A549 treated with AZD9567 at 1 μM for 4 hours (cell line): ENCODE measurements around the gene PNCK. TPM values are rescaled to one million over a fixed set of nuclear protein-coding genes. Genes with fewer than 3 reads are reported as not detected.

Source experiments
- total RNA-seq: library from RNA; stranded (reverse); fragments of 200-300 nt; extraction: Qiagen RNA extraction; gene quantifications from 5 replicates; pipeline ENCODE4 v1.2.3, GENCODE V29; 2022; ENCODE audit not compliant: insufficient read depth

Gene PNCK
- 0.09 to 0.29 TPM (median 0.19 TPM) in 4 of 5 replicates, not detected in the other for total RNA-seq

DNA sequence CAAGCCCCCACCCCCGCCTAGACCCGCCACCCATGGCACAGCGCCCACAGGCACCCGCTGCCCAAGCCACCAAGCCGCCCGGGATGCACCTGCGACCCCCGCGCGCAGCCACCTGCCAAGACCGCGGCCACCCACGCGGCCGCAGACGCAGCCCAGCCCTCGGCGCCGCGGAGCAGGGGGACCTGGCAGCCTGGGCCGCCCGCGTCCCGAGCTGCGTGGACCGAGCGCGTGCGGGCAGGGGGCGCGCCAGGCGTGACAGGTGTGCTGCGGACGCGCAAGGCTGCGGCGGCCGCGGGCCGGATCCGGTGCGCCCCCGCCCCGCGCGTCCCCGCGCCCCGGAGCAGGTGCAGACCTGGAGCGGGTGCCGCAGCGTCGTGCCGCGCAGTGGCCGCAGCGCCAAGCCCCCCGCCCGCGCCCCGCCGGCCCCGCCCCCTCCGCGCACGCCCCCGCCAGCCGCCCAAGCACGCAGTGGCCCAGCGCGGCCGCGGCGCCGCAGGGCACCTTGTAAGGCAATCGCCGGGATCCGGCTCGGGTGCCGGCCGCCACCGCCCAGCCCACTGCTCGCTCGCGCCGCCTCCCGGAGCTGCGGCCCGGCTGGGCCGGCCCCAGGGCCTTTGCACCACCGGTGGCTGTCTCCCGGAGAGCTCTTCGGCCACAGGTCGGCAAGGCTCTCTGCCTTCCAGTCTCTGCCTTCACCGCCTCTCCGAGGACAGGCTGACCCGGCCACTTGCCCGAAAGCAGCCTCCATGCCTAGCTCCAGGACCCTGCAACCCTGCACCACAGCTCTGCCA lies at the start of gene PNCK:
Gene PNCK, minus strand, starts transcription at position 386 of the 791 bp plus-strand sequence. CDS start 737 bp downstream, outside the sequence.

DNA sequence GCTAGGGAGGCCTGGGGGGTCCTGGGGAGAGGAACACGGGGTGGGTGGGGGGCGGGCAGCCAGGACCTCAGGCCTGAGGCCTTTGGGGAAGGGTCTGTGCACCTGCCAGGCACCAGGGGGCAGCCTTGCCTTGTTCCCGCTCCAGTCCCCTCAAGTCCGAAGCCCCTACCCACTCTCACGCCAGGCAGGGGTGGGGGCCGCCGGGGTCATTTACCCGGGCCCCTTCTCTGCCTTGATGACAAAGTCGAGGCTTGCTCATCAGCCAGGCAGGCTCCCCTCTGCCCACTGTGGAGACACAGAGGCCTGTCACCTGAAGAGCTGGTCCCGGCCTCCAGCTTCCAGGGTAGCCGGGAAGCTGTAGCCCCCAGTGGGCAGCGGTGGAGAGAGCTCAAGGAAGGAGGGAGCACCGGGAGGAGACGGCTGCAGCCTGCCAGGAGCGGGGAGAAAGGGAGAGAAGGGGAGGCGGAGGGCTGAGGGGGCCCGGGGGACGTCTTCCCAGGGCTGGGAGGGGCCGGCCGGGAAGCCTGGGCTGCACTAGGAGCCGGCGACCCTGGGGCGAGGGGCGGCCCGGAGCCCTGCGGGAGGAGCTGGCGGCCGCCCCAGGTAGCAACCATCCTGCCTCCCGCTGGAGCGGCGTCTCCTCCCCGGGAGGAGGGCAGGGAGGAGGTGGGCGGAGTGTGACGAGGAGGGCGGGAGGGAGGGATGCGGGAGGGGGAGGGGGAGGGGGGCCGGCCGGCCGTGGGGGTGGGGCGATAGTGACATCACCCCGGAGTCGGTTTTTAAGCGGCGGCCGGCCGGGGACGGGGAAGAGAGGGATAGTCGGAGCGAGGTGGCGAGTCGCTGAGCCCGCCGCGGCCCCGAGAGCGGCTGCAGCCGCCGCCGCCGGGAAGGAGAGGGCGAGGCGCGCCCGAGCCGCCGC lies 13.8 kb upstream of the PNCK start, which contains the start of gene SLC6A8:
Gene SLC6A8, plus strand, starts transcription at position 806 of the 919 bp plus-strand sequence. CDS start 649 bp downstream, outside the sequence.

DNA sequence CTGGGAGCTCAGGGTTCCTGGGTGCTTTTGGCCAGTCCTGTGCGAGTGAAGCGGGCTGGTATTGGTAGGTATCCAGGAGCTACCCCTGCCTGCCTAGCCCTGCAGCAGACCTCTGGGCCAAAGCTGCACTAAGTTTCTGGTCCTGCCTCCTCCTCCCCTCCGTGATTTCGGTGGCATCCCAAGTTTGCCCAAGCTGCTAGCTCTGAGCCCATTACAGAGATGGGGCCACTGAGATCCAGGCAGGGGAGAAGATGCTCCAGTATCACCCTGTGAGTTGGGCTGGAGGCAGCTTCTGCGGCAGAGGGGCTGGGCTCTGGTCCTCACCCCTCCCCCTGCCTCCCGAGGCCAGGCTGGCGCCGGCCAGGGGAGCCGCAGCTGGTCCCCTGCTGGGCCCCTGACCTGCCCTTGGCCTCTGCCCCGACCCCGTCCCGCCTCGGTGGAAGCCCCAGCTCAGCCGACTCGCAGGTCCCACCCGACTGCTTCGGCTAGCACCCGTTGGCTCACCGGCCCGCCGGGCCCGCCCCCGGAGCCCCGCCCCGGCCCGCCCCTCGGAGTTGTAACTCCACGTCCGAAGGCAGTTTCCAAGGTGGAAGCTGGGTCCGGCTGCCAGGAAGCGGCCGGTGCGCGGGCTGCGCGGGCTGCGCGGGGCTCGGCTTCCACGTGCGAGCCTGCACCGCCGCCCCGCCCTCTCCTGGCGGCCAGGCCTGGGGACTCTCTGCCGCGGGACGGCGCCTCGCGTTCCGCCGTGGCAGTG lies 26.8 kb downstream of the PNCK start, which contains the start of gene DUSP9:
Gene DUSP9, plus strand, starts transcription at position 584 of the 754 bp plus-strand sequence. CDS start 751 bp downstream, outside the sequence.

Other genes with a start within 250 kb of the PNCK start
- 1.6 to 2.4 TPM (median 1.8 TPM) in 4 of 5 replicates, not detected in the other for gene TREX2, start 227.8 kb downstream of the PNCK start, total RNA-seq
- 36.5 to 61.4 TPM (median 54.7 TPM) in 5 replicates for gene HAUS7, start 203.2 kb downstream of the PNCK start, total RNA-seq
- not detected in 5 replicates for gene BGN, start 178.8 kb downstream of the PNCK start, total RNA-seq
- gene ATP2B3, start 156.2 kb downstream of the PNCK start, total RNA-seq = 0.03 to 0.12 TPM (median 0.08 TPM) in 4 of 5 replicates, not detected in the other
- gene CCNQ, start 74.7 kb downstream of the PNCK start, total RNA-seq = 44.9 to 66.0 TPM (median 62.5 TPM) in 5 replicates
- gene DUSP9, start 26.6 kb downstream of the PNCK start, total RNA-seq = 1.2 to 2.2 TPM (median 1.4 TPM) in 5 replicates
- gene SLC6A8, start 14.1 kb upstream of the PNCK start, total RNA-seq = 11.7 to 38.2 TPM (median 12.2 TPM) in 5 replicates
- gene BCAP31, start 50.6 kb upstream of the PNCK start, total RNA-seq = 353 to 447 TPM (median 363 TPM) in 5 replicates
- 3.6 to 4.2 TPM (median 4.0 TPM) in 5 replicates for gene ABCD1, start 51.0 kb upstream of the PNCK start, total RNA-seq
- gene PLXNB3, start 90.4 kb upstream of the PNCK start, total RNA-seq = 3.4 to 4.6 TPM (median 3.9 TPM) in 5 replicates
- 0.10 to 0.16 TPM in 2 of 5 replicates, not detected in the others for gene SRPK3, start 107.2 kb upstream of the PNCK start, total RNA-seq
- gene IDH3G, start 120.6 kb upstream of the PNCK start, total RNA-seq = 60.5 to 64.8 TPM (median 60.9 TPM) in 5 replicates
- gene SSR4, start 120.9 kb upstream of the PNCK start, total RNA-seq = 326 to 447 TPM (median 414 TPM) in 5 replicates
- 2.7 to 3.6 TPM (median 3.2 TPM) in 5 replicates for gene PDZD4, start 156.7 kb upstream of the PNCK start, total RNA-seq
- 9.4 to 21.1 TPM (median 19.4 TPM) in 5 replicates for gene L1CAM, start 212.4 kb upstream of the PNCK start, total RNA-seq
- not detected in 5 replicates for gene AVPR2, start 230.9 kb upstream of the PNCK start, total RNA-seq